IMR-90 (cell line): ENCODE results near the gene SPINK4. TPM values are rescaled to one million over a fixed set of nuclear protein-coding genes. Genes with fewer than 3 reads are reported as not detected.

ENCODE experiments used
- ATAC-seq: fragments of 200-7000 bp; cut with Tn5 transposase; 2 replicates; pipeline ENCODE4 v1.9.1; 2020; ENCODE audit warnings: low read depth, mild to moderate bottlenecking, moderate library complexity
- BruUV-seq: library from RNA; stranded (reverse); fragments of 400-500 nt; replicated peaks from 2 replicates; lab custom pipeline; 2021; lab: Mats Ljungman, UMichigan
- CTCF ChIA-PET: fragments of 300-600 bp; formaldehyde crosslinking; extraction: SDS; loops from one replicate; lab custom pipeline; 2021; ENCODE audit warnings: antibody characterized with exemption; lab: Yijun Ruan, JAX
- POLR2A ChIA-PET: fragments of 300-600 bp; sonication (Branson Sonifier 250); formaldehyde crosslinking; loops from one replicate; lab custom pipeline; 2022; ENCODE audit warnings: antibody characterized with exemption; ENCODE audit not compliant: unreplicated experiment; lab: Charles Lee
- DNase-seq: peaks from one replicate; pipeline ENCODE4 v3.0.0; 2013
- H2AFZ ChIP-seq: replicated peaks from 2 replicates; pipeline ENCODE3; 2013; ENCODE audit warnings: low read length, mild to moderate bottlenecking; ENCODE audit not compliant: poor library complexity
- H2AK5ac ChIP-seq: 2 replicates; pipeline ENCODE4 v1.6.1; 2013; ENCODE audit warnings: low read depth, low read length, inconsistent platforms
- H2AK9ac ChIP-seq: replicated peaks from 2 replicates; pipeline ENCODE3; 2013; ENCODE audit warnings: mild to moderate bottlenecking, low read depth, low read length, moderate library complexity; ENCODE audit not compliant: poor library complexity
- H2BK120ac ChIP-seq: 2 replicates; pipeline ENCODE4 v1.6.1; 2013; ENCODE audit warnings: low read depth, low read length, inconsistent platforms
- H2BK15ac ChIP-seq: 3 replicates; pipeline ENCODE4 v1.6.1; 2013; ENCODE audit warnings: low read depth, low read length, inconsistent platforms
- H2BK20ac ChIP-seq: 2 replicates; pipeline ENCODE4 v1.6.1; 2013; ENCODE audit warnings: low read depth, mild to moderate bottlenecking, inconsistent platforms, low read length, moderate library complexity
- H2BK5ac ChIP-seq: 2 replicates; pipeline ENCODE4 v1.6.1; 2013; ENCODE audit warnings: mild to moderate bottlenecking, low read depth, low read length, inconsistent platforms; ENCODE audit not compliant: poor library complexity, severe bottlenecking
- H3K14ac ChIP-seq: replicated peaks from 2 replicates; pipeline ENCODE4 v1.6.1; 2013; ENCODE audit warnings: low read depth, low read length, inconsistent platforms
- H3K18ac ChIP-seq: 2 replicates; pipeline ENCODE4 v1.6.1; 2013; ENCODE audit warnings: low read depth, low read length, control low read depth
- H3K23ac ChIP-seq: 2 replicates; pipeline ENCODE4 v1.6.1; 2013; ENCODE audit warnings: low read depth, low read length, inconsistent platforms
- H3K27ac ChIP-seq: 2 replicates; pipeline ENCODE4 v1.5.1; 2013; ENCODE audit warnings: mild to moderate bottlenecking, control low read depth, low read length; ENCODE audit not compliant: insufficient read depth
- H3K27me3 ChIP-seq: 2 replicates; pipeline ENCODE4 v1.6.1; 2013; ENCODE audit warnings: low read length; ENCODE audit not compliant: control insufficient read depth, insufficient read depth
- H3K36me3 ChIP-seq: 2 replicates; pipeline ENCODE4 v1.6.1; 2013; ENCODE audit warnings: low read length, mixed read lengths; ENCODE audit not compliant: control insufficient read depth, insufficient read depth
- H3K4ac ChIP-seq: 2 replicates; pipeline ENCODE4 v1.6.1; 2013; ENCODE audit warnings: low read depth, low read length, inconsistent platforms
- H3K4me1 ChIP-seq: 2 replicates; pipeline ENCODE4 v1.6.1; 2013; ENCODE audit warnings: low read length, mixed read lengths; ENCODE audit not compliant: control insufficient read depth, insufficient read depth
- H3K4me2 ChIP-seq: 2 replicates; pipeline ENCODE4 v1.6.1; 2013; ENCODE audit warnings: low read depth, mild to moderate bottlenecking, control low read depth, low read length, moderate library complexity
- H3K4me3 ChIP-seq: 2 replicates; pipeline ENCODE4 v1.5.1; 2013; ENCODE audit warnings: low read depth, mild to moderate bottlenecking, control low read depth, low read length, moderate library complexity; ENCODE audit not compliant: insufficient read depth
- H3K56ac ChIP-seq: 2 replicates; pipeline ENCODE4 v1.6.1; 2013; ENCODE audit warnings: low read length, inconsistent platforms; ENCODE audit not compliant: insufficient read depth; ENCODE audit errors: extremely low read depth
- H3K79me1 ChIP-seq, 2 experiments: 2 replicates each; pipeline ENCODE4 v1.6.1; 2013; ENCODE audit warnings: low read length in 2 of 2, inconsistent platforms in 1 of 2, low read depth in 1 of 2
- H3K9ac ChIP-seq: 2 replicates; pipeline ENCODE4 v1.6.1; 2013; ENCODE audit warnings: low read depth, low read length, control low read depth
- H3K9me1 ChIP-seq: 2 replicates; pipeline ENCODE4 v1.6.1; 2013; ENCODE audit warnings: low read length, inconsistent platforms; ENCODE audit not compliant: insufficient read depth
- H3K9me3 ChIP-seq: 2 replicates; pipeline ENCODE4 v1.6.1; 2013; ENCODE audit warnings: low read length; ENCODE audit not compliant: control insufficient read depth, insufficient read depth
- H4K20me1 ChIP-seq: 2 replicates; pipeline ENCODE4 v1.6.1; 2013; ENCODE audit warnings: low read length, inconsistent platforms; ENCODE audit not compliant: insufficient read depth
- H4K5ac ChIP-seq: 2 replicates; pipeline ENCODE4 v1.6.1; 2013; ENCODE audit warnings: mild to moderate bottlenecking, low read depth, low read length, control low read depth
- H4K8ac ChIP-seq, 2 experiments: 2 replicates each; pipeline ENCODE4 v1.6.1; 2013; ENCODE audit warnings: low read depth in 2 of 2, low read length in 2 of 2, control low read depth in 1 of 2, inconsistent platforms in 1 of 2
- H4K91ac ChIP-seq: 2 replicates; pipeline ENCODE4 v1.6.1; 2013; ENCODE audit warnings: low read depth, low read length, inconsistent platforms; ENCODE audit not compliant: insufficient read depth
- CHD1 ChIP-seq: IDR thresholded peaks from 2 replicates; pipeline ENCODE4 v1.6.1; 2012; ENCODE audit warnings: low read depth, low read length, improper control_type of control experiment
- CTCF ChIP-seq: conservative IDR thresholded peaks from 2 replicates; pipeline ENCODE4 v1.5.1; 2012; ENCODE audit warnings: mild to moderate bottlenecking, low read depth, low read length, improper control_type of control experiment
- FOS ChIP-seq: fragments of 150-350 bp; IDR thresholded peaks from 2 replicates; pipeline ENCODE4 v1.6.1; 2016; ENCODE audit warnings: low read depth, low read length
- MXI1 ChIP-seq: IDR thresholded peaks from 2 replicates; pipeline ENCODE4 v1.6.1; 2012; ENCODE audit warnings: low read depth, mild to moderate bottlenecking, low read length, moderate library complexity, borderline replicate concordance
- RFX5 ChIP-seq: IDR thresholded peaks from 2 replicates; pipeline ENCODE4 v1.8.0; 2012; ENCODE audit warnings: low read depth, mild to moderate bottlenecking, low read length, moderate library complexity
- USF2 ChIP-seq: fragments of 150-350 bp; IDR thresholded peaks from 2 replicates; pipeline ENCODE4 v1.6.1; 2017; ENCODE audit warnings: mild to moderate bottlenecking, antibody characterized with exemption, low read length, low read depth
- WGBS, 2 experiments: methylation state at CpG; one replicate each; pipeline versions ENCODE4 v1.1.5 to v1.1.7; 2013; ENCODE audit warnings: missing lambda C conversion rate in 2 of 2; ENCODE audit not compliant: insufficient read length in 1 of 2; ENCODE audit errors: extremely low coverage in 2 of 2; 5-methylcytosine and 5-hydroxymethylcytosine counted together
- dilution Hi-C: fragments of 300-500 bp; cut with HindIII; formaldehyde crosslinking; loops from one replicate; pipeline ENCODE4 v1.14.3; 2018; ENCODE audit warnings: low sequenced_read_pairs; ENCODE audit not compliant: unreplicated experiment
- in situ Hi-C: fragments of 300-500 bp; cut with MboI; formaldehyde crosslinking; loops from 3 replicates; pipeline ENCODE4 v1.14.3; 2019; ENCODE audit warnings: low sequenced_read_pairs, inconsistent platforms, mixed read lengths
- intact Hi-C: fragments of 100-400 bp; cut with micrococcal nuclease; formaldehyde crosslinking; loops from 2 replicates; pipeline ENCODE4 v1.10.0; 2022
- polyA plus RNA-seq, 3 experiments: library from polyadenylated mRNA; depleted of rRNA; stranded (reverse); fragments of >200 nt; gene quantifications; 2 replicates each; pipeline ENCODE4 v1.2.3, GENCODE V29; 2012; ENCODE audit warnings: low replicate concordance in 1 of 3
- total RNA-seq: library from RNA; depleted of rRNA; stranded (reverse); fragments of >200 nt; gene quantifications from 2 replicates; pipeline ENCODE4 v1.2.3, GENCODE V29; 2012

Gene SPINK4
- total and polyA plus RNA-seq, 2 of the 4 experiments (the other 2 are of a cell fraction), result not detected

GRCh38 chr9:33249983-33250382 is 10.0 kb downstream of the SPINK4 start:
- Histone ChIP-seq H2AFZ (no peak overlapping the region), H3K27me3 (no peaks in the 10 kb centered on the region), H3K56ac (no peak overlapping the region), H3K4me1 (peaks cover 3% of the 10 kb centered on the region), H2BK120ac (no peak overlapping the region), H4K91ac (no peak overlapping the region), H2BK20ac (no peak overlapping the region; the same call in 1 of the 2 replicates), H4K8ac (no peak overlapping the region; a peak in 1 of 4 replicates), H3K4me2 (no peak overlapping the region), H3K18ac (no peak overlapping the region; the same call in 1 of the 2 replicates), H2BK5ac (peak overlapping the region; percentile 73), H3K4ac (no peak overlapping the region), H4K5ac (peak overlapping the region; percentile 34; the same call in 1 of the 2 replicates), H3K27ac (no peak overlapping the region), H3K9ac (no peak overlapping the region), H3K9me1 (peaks cover 12% of the 10 kb centered on the region; the same call in 1 of the 2 replicates), H3K14ac (no peak overlapping the region), H2AK9ac (no peak overlapping the region), H3K23ac (no peak overlapping the region), H2AK5ac (no peak overlapping the region), H3K36me3 (peaks cover 20% of the 10 kb centered on the region), H3K9me3 (no peaks in the 10 kb centered on the region), H4K20me1 (no peaks in the 10 kb centered on the region), H2BK15ac (no peak overlapping the region), H3K79me1 (no peaks in the 10 kb centered on the region; a peak in 1 of 4 replicates), H3K4me3 (no peak overlapping the region)
- TF ChIP-seq CTCF, result no peak
- TF ChIP-seq RFX5, result no peak
- no peak for TF ChIP-seq FOS
- no peak for TF ChIP-seq CHD1
- no peak for TF ChIP-seq USF2
- TF ChIP-seq MXI1, result no peak
- in situ Hi-C loops, result no loop called here
- ATAC-seq (peak; percentile 13), DNase-seq (no peak)
- no TSS peak for BruUV-seq
- intact Hi-C loops, result no loop called here
- WGBS, 2 experiments, result no CpG with 5 or more reads among the region's 2 CpGs
- dilution Hi-C loops, result no loop called here
- ChIA-PET CTCF (interaction anchor here (0.6 kb wide), 1 partner anchor 23 kb away, joined by 4 read pairs; no protein-coding TSS in a partner anchor), POLR2A (interaction anchor here (0.7 kb wide), 1 partner anchor 23 kb away, joined by 3 read pairs; no protein-coding TSS in a partner anchor)
